SK-N-MC (cell line): ENCODE data around the gene MYCBPAP.

Experiments used
- EZH2 ChIP-seq: fragments of 200-600 bp; sonication (generic); IDR thresholded peaks from one replicate; pipeline ENCODE4 v1.6.1; 2017; ENCODE audit warnings: antibody characterized with exemption
- POLR2AphosphoS5 ChIP-seq: IDR thresholded peaks from 2 replicates; pipeline ENCODE4 v1.6.1; 2012; ENCODE audit warnings: mild to moderate bottlenecking, low read depth, low read length, borderline replicate concordance

DNA sequence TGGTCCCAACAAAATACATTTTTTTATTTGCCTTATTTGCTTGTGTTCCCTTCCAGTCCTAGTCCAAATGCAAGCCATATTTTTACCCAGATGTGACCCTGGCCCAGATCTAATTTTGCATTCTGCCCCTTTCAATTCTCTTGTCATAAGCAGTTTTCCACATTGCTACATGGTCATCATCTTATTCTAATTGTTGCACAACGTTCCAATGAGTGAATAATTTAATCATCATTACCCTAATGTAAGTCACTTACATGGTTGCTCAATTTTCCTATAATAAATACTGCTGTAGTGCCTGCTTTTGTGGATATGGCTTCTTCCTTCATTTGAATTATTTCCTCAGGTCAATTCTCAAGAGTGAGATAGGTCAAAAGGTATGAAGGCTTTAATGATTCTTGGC lies 16.7 kb upstream of the MYCBPAP start:
- TF ChIP-seq POLR2AphosphoS5, result no peak
- no peak for TF ChIP-seq EZH2
